GM12878 (cell line): ENCODE measurements around the gene ELFN2. TPM values are rescaled to one million over a fixed set of nuclear protein-coding genes. Genes with fewer than 3 reads are reported as not detected.

Experiments
- ATAC-seq: fragments of 200-7000 bp; cut with Tn5 transposase; 3 replicates; pipeline ENCODE4 v1.9.1; 2020; ENCODE audit warnings: mild to moderate bottlenecking, moderate library complexity
- BruUV-seq: library from RNA; stranded (reverse); fragments of 400-500 nt; replicated peaks from 2 replicates; lab custom pipeline; 2021; lab: Mats Ljungman, UMichigan
- CTCF ChIA-PET: fragments of 300-600 bp; sonication (Branson Sonifier 250); formaldehyde crosslinking; extraction: SDS; loops from one replicate; lab custom pipeline; 2021; ENCODE audit warnings: inconsistent platforms; lab: Yijun Ruan, JAX
- POLR2A ChIA-PET: fragments of 350-600 bp; formaldehyde crosslinking; extraction: SDS; loops from one replicate; lab custom pipeline; 2021; ENCODE audit warnings: inconsistent platforms; lab: Charles Lee
- RAD21 ChIA-PET: fragments of 300-600 bp; sonication (Branson Sonifier 250); formaldehyde crosslinking; loops from one replicate; lab custom pipeline; 2023; ENCODE audit warnings: antibody characterized with exemption; ENCODE audit not compliant: unreplicated experiment; lab: Charles Lee
- SMC1A ChIA-PET: fragments of 300-600 bp; sonication (Branson Sonifier 250); formaldehyde crosslinking; loops from one replicate; lab custom pipeline; 2023; ENCODE audit not compliant: unreplicated experiment, uncharacterized antibody; lab: Charles Lee
- DNase-seq: peaks from one replicate; pipeline ENCODE4 v3.0.0-alpha.2; 2011; ENCODE audit warnings: low read depth, low spot score
- FAIRE-seq: peaks from 3 replicates; lab custom pipeline; 2011; peaks lifted over from hg19 to GRCh38; lab: Jason Lieb, UNC
- H2AFZ ChIP-seq: 2 replicates; pipeline ENCODE4 v1.6.0; 2011; ENCODE audit warnings: low read depth, low read length, control low read depth; ENCODE audit not compliant: control insufficient read depth
- H3K27ac ChIP-seq: 2 replicates; pipeline ENCODE4 v1.5.1; 2011; ENCODE audit warnings: control low read depth; ENCODE audit not compliant: control insufficient read depth, insufficient read depth
- H3K27me3 ChIP-seq, 2 experiments: replicated peaks in 1 of 2; 2 replicates each; pipeline versions ENCODE4 v1.6.0 to v1.6.1; 2011; ENCODE audit warnings: low read length in 1 of 2; ENCODE audit not compliant: control insufficient read depth in 2 of 2, insufficient read depth in 2 of 2
- H3K36me3 ChIP-seq, 2 experiments: 2 replicates each; pipeline ENCODE4 v1.5.1; 2011; ENCODE audit warnings: low read length in 1 of 2; ENCODE audit not compliant: control insufficient read depth in 2 of 2, insufficient read depth in 2 of 2
- H3K4me1 ChIP-seq: 2 replicates; pipeline ENCODE4 v1.6.1; 2011; ENCODE audit warnings: mild to moderate bottlenecking, low read length, moderate library complexity, mixed read lengths; ENCODE audit not compliant: control insufficient read depth, insufficient read depth
- H3K4me2 ChIP-seq: 2 replicates; pipeline ENCODE4 v1.6.0; 2011; ENCODE audit warnings: control low read depth; ENCODE audit not compliant: control insufficient read depth, insufficient read depth
- H3K4me3 ChIP-seq: fragments of 200-600 bp; sonication (generic); 2 replicates; pipeline ENCODE4 v1.5.1; 2016
- H3K79me2 ChIP-seq: 2 replicates; pipeline ENCODE4 v1.6.0; 2011; ENCODE audit warnings: low read length; ENCODE audit not compliant: control insufficient read depth, insufficient read depth
- H3K9ac ChIP-seq: 2 replicates; pipeline ENCODE4 v1.8.0; 2011; ENCODE audit warnings: low read length, control low read depth, mixed read lengths; ENCODE audit not compliant: control insufficient read depth, insufficient read depth
- H3K9me3 ChIP-seq: replicated peaks from 3 replicates; pipeline ENCODE4 v1.5.1; 2011; ENCODE audit warnings: mild to moderate bottlenecking, low read length; ENCODE audit not compliant: control insufficient read depth, insufficient read depth
- H4K20me1 ChIP-seq: 2 replicates; pipeline ENCODE4 v1.6.0; 2011; ENCODE audit not compliant: control insufficient read depth, insufficient read depth
- MYB ChIP-seq: fragments of 150-350 bp; IDR thresholded peaks from 2 replicates; pipeline ENCODE4 v1.6.1; 2014; ENCODE audit warnings: mild to moderate bottlenecking, low read depth, low read length, borderline replicate concordance
- NR2F1 ChIP-seq: fragments of 450-650 bp; conservative IDR thresholded peaks from 2 replicates; pipeline ENCODE4 v1.6.1; 2017; ENCODE audit warnings: mild to moderate bottlenecking
- POU2F2 ChIP-seq: IDR thresholded peaks from 3 replicates; pipeline ENCODE4 v1.6.1; 2011; ENCODE audit warnings: low read depth, mild to moderate bottlenecking, low read length, borderline replicate concordance
- RFX5 ChIP-seq: IDR thresholded peaks from 2 replicates; pipeline ENCODE4 v1.6.1; 2011; ENCODE audit warnings: low read depth, low read length, improper control_type of control experiment
- SP1 ChIP-seq: IDR thresholded peaks from one replicate; pipeline ENCODE4 v1.6.1; 2011; ENCODE audit warnings: low read depth, low read length
- SPI1 ChIP-seq: IDR thresholded peaks from 2 replicates; pipeline ENCODE4 v1.6.1; 2011; ENCODE audit warnings: low read depth, mild to moderate bottlenecking, low read length, moderate library complexity, borderline replicate concordance; ENCODE audit not compliant: insufficient read depth
- TCF12 ChIP-seq: IDR thresholded peaks from 2 replicates; pipeline ENCODE4 v1.6.1; 2011; ENCODE audit warnings: low read depth, mild to moderate bottlenecking, low read length
- TCF3 ChIP-seq: IDR thresholded peaks from 2 replicates; pipeline ENCODE4 v1.6.1; 2012; ENCODE audit warnings: low read depth, mild to moderate bottlenecking, low read length, borderline replicate concordance; ENCODE audit not compliant: insufficient read depth
- WGBS: methylation state at CpG from one replicate; pipeline ENCODE4 v1.1.6; 2016; ENCODE audit warnings: low lambda C conversion rate; ENCODE audit not compliant: insufficient replicate concordance, insufficient coverage; ENCODE audit errors: missing lambda C conversion rate; 5-methylcytosine and 5-hydroxymethylcytosine counted together
- in situ Hi-C: fragments of 300-500 bp; cut with MboI; formaldehyde crosslinking; loops from 9 replicates; pipeline ENCODE4 v1.14.3; 2018; ENCODE audit warnings: mixed read lengths
- intact Hi-C: fragments of 100-400 bp; cut with micrococcal nuclease; formaldehyde crosslinking; loops from one replicate; pipeline ENCODE4 v1.14.2; 2022; ENCODE audit not compliant: unreplicated experiment
- polyA plus RNA-seq, 11 experiments: library from polyadenylated mRNA; depleted of rRNA in 4 of 11; unstranded in 6 of 11; stranded (reverse) in 5 of 11; fragments of >200 nt; fragmentation: Nextera tagmentation in 4 of 11; fragmentation: Illumina TruSeq in 1 of 11; extraction: Ambion mirVana in 4 of 11; extraction: Trizol in 1 of 11; gene quantifications; 1 replicate in 1 of 11; 2 replicates in 10 of 11; pipeline versions ENCODE4 v1.2.1 to v1.2.3, GENCODE V29; 2011 to 2016; ENCODE audit warnings: inconsistent platforms in 2 of 11, missing spikeins in 2 of 11, low read depth in 1 of 11
- total RNA-seq, 4 experiments: library from RNA; depleted of rRNA in 3 of 4; stranded (reverse); fragments of >200 nt in 3 of 4; fragmentation: Illumina TruSeq in 1 of 4; extraction: Trizol in 1 of 4; gene quantifications; 2 replicates each; pipeline versions ENCODE4 v1.2.1 to v1.2.3, GENCODE V29; 2013 to 2021
- TF ChIP-seq, protein P1 (sequence below): IDR thresholded peaks from 2 replicates; pipeline ENCODE4 v1.6.1; 2012; ENCODE audit warnings: mild to moderate bottlenecking, low read depth, low read length

Gene ELFN2
- total and polyA plus RNA-seq, 10 of the 15 experiments (the other 5 are each of a cell fraction or from before 2014, with no cell fraction given), result 0.03 to 0.05 TPM; not detected in 8

DNA sequence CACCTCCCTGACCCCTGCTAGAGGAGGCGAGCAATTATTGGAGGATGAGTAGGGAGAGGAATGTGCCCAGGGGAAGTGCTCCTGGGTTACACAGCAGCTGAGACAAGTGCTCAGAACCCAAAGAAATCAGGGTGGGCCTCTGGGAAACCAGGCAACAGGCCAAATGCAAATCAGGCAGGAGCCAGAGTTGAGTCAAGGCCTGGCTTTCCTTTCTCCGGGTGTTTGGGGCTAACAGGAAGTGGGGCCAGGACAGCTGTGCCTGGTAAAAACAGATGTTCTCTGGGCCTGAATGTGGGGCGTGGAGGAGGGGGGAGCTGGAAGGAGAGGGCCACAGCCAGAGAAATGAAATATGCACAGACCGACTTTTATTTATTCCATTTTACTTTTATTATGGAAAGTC, 36.9 kb upstream of the ELFN2 start:
- FAIRE-seq (peak; percentile 96), DNase-seq (peak; percentile 19), ATAC-seq (peak; percentile 50)
- RAD21 ChIA-PET, result interaction anchor here (0.7 kb wide), 1 partner anchor 12 kb away, joined by 4 read pairs; no protein-coding TSS in a partner anchor
- H3K9ac ChIP-seq, result no peak overlapping the region
- intact Hi-C loops, result no loop called here
- WGBS, result 13% methylated on average over 2 of the region's 4 CpGs
- POLR2A ChIA-PET, result no interaction called here
- BruUV-seq, result no TSS peak
- H4K20me1 ChIP-seq, result no peaks in the 10 kb centered on the region; the same call in 1 of the 2 replicates
- no peak overlapping the region for H3K27ac ChIP-seq
- H2AFZ ChIP-seq, result no peak overlapping the region
- no peak overlapping the region for H3K4me3 ChIP-seq
- peaks cover 4 to 5% of the 10 kb centered on the region in 2 experiments; a peak in 2 of 4 replicates for H3K36me3 ChIP-seq
- in situ Hi-C loops, result no loop called here
- H3K4me1 ChIP-seq, result peaks cover 12% of the 10 kb centered on the region
- H3K79me2 ChIP-seq, result no peaks in the 10 kb centered on the region
- no peaks in the 10 kb centered on the region for H3K27me3 ChIP-seq
- CTCF ChIA-PET, result interaction anchor here (1.9 kb wide), 1 partner anchor 8 kb away, joined by 6 read pairs; no protein-coding TSS in a partner anchor
- TF ChIP-seq MYB (no peak), TCF3 (peak; percentile 83; the same call in 1 of the 2 replicates), SPI1 (peak; percentile 23; the same call in 1 of the 2 replicates), RFX5 (no peak), SP1 (peak; percentile 20), POU2F2 (peak; percentile 66; the same call in 1 of the 3 replicates), TCF12 (peak; percentile 82)
- peak overlapping the region; percentile 55; the same call in 1 of the 2 replicates for H3K4me2 ChIP-seq
- SMC1A ChIA-PET, result interaction anchor here (1.3 kb wide), 1 partner anchor 8 kb away, joined by 3 read pairs; no protein-coding TSS in a partner anchor
- H3K9me3 ChIP-seq, result no peaks in the 10 kb centered on the region

DNA sequence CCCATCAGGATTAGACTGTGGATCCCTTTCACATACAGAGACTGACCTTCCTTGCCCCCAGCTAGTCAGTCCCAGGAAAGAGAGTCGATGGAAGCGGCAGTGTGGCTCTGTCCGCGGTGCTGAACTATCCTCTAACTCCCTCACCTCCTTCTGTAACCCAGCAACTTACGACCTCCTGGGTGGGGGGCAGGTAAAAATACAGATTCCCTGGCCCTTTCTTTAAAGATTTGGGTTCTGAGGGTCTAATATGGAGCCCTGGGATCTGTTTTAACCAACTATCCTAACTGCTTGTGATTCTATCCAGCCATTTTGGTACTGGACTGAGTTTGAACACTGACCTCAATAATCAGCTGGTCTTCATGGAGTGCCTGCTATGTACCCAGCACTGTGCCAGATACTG, 35.7 kb upstream of the ELFN2 start:
- TF ChIP-seq, protein P1, sequence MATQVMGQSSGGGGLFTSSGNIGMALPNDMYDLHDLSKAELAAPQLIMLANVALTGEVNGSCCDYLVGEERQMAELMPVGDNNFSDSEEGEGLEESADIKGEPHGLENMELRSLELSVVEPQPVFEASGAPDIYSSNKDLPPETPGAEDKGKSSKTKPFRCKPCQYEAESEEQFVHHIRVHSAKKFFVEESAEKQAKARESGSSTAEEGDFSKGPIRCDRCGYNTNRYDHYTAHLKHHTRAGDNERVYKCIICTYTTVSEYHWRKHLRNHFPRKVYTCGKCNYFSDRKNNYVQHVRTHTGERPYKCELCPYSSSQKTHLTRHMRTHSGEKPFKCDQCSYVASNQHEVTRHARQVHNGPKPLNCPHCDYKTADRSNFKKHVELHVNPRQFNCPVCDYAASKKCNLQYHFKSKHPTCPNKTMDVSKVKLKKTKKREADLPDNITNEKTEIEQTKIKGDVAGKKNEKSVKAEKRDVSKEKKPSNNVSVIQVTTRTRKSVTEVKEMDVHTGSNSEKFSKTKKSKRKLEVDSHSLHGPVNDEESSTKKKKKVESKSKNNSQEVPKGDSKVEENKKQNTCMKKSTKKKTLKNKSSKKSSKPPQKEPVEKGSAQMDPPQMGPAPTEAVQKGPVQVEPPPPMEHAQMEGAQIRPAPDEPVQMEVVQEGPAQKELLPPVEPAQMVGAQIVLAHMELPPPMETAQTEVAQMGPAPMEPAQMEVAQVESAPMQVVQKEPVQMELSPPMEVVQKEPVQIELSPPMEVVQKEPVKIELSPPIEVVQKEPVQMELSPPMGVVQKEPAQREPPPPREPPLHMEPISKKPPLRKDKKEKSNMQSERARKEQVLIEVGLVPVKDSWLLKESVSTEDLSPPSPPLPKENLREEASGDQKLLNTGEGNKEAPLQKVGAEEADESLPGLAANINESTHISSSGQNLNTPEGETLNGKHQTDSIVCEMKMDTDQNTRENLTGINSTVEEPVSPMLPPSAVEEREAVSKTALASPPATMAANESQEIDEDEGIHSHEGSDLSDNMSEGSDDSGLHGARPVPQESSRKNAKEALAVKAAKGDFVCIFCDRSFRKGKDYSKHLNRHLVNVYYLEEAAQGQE, result peak; percentile 89
- TF ChIP-seq NR2F1, result no peak
- TF ChIP-seq, all 136 proteins: peak for 1
- in situ Hi-C loops, result no loop called here
- Histone ChIP-seq H3K4me2 (no peak overlapping the region), H3K27me3 (no peaks in the 10 kb centered on the region), H3K79me2 (no peaks in the 10 kb centered on the region), H3K4me1 (peaks cover 12% of the 10 kb centered on the region), H3K9ac (no peak overlapping the region), H3K4me3 (no peak overlapping the region), H2AFZ (no peak overlapping the region), H3K36me3 (peaks cover 4 to 5% of the 10 kb centered on the region in 2 experiments; a peak in 2 of 4 replicates), H4K20me1 (no peaks in the 10 kb centered on the region; the same call in 1 of the 2 replicates), H3K27ac (no peak overlapping the region), H3K9me3 (no peaks in the 10 kb centered on the region)
- RAD21 ChIA-PET, result no interaction called here
- CTCF ChIA-PET, result interaction anchor here (1.3 to 1.9 kb wide), 3 partner anchors 9 to 145 kb away, joined by 4 to 6 read pairs (median 4); no protein-coding TSS in a partner anchor
- ATAC-seq, result no peak
- no peak for DNase-seq
- no TSS peak for BruUV-seq
- intact Hi-C loops, result no loop called here
- WGBS, result 89% methylated on average over 5 of the region's 5 CpGs
- no peak for FAIRE-seq
- SMC1A ChIA-PET, result interaction anchor here (1.3 kb wide), 1 partner anchor 35 kb away, joined by 3 read pairs; no protein-coding TSS in a partner anchor
- POLR2A ChIA-PET, result no interaction called here
